PC-3 (cell line): ENCODE data around the gene CHTOP. TPM values are rescaled to one million over a fixed set of nuclear protein-coding genes. Genes with fewer than 3 reads are reported as not detected.

ENCODE experiments used
- ATAC-seq: fragments of 200-7000 bp; cut with Tn5 transposase; 2 replicates; pipeline ENCODE4 v1.9.1; 2020; ENCODE audit warnings: mild to moderate bottlenecking, moderate library complexity
- BruUV-seq: library from RNA; stranded (reverse); fragments of 400-500 nt; replicated peaks from 2 replicates; lab custom pipeline; 2021; lab: Mats Ljungman, UMichigan
- CTCF ChIA-PET: fragments of 300-600 bp; sonication (Branson Sonifier 250); formaldehyde crosslinking; loops from one replicate; lab custom pipeline; 2022; ENCODE audit warnings: antibody characterized with exemption; lab: Charles Lee
- POLR2A ChIA-PET: fragments of 300-600 bp; sonication (Branson Sonifier 250); formaldehyde crosslinking; loops from one replicate; lab custom pipeline; 2022; ENCODE audit warnings: antibody characterized with exemption; ENCODE audit not compliant: unreplicated experiment; lab: Charles Lee
- DNase-seq: peaks from one replicate; pipeline ENCODE4 v3.0.0-alpha.2; 2015
- H2AFZ ChIP-seq: fragments of 300-600 bp; sonication (generic); 2 replicates; pipeline ENCODE4 v1.6.0; 2016; ENCODE audit warnings: antibody characterized with exemption, low read length
- H3F3A ChIP-seq: fragments of 300-600 bp; sonication (generic); one replicate; pipeline ENCODE4 v1.6.0; 2017; ENCODE audit warnings: antibody characterized with exemption, low read length, control low read depth, mild to moderate bottlenecking; ENCODE audit not compliant: unreplicated experiment
- H3K27ac ChIP-seq: fragments of 300-600 bp; sonication (generic); 2 replicates; pipeline ENCODE4 v1.5.1; 2016; ENCODE audit warnings: mild to moderate bottlenecking, low read length
- H3K27me3 ChIP-seq: fragments of 300-600 bp; sonication (generic); 2 replicates; pipeline ENCODE4 v1.6.1; 2016; ENCODE audit warnings: low read length, mixed read lengths
- H3K36me3 ChIP-seq: fragments of 300-600 bp; sonication (generic); 2 replicates; pipeline ENCODE4 v1.6.1; 2016; ENCODE audit warnings: low read depth, mixed run types, low read length, mixed read lengths
- H3K4me1 ChIP-seq: fragments of 300-600 bp; sonication (generic); 2 replicates; pipeline ENCODE4 v1.5.1; 2016; ENCODE audit warnings: low read length; ENCODE audit not compliant: insufficient read depth
- H3K4me2 ChIP-seq: fragments of 300-600 bp; sonication (generic); 2 replicates; pipeline ENCODE4 v1.6.0; 2016; ENCODE audit warnings: low read length
- H3K4me3 ChIP-seq: fragments of 300-600 bp; sonication (generic); 2 replicates; pipeline ENCODE4 v1.5.1; 2016; ENCODE audit warnings: mild to moderate bottlenecking, low read length, mixed read lengths
- H3K79me2 ChIP-seq: fragments of 300-600 bp; sonication (generic); 2 replicates; pipeline ENCODE4 v1.6.1; 2017; ENCODE audit warnings: low read length, mixed read lengths
- H3K9ac ChIP-seq: fragments of 300-600 bp; sonication (generic); 2 replicates; pipeline ENCODE4 v1.6.0; 2016; ENCODE audit warnings: mild to moderate bottlenecking, low read length
- H3K9me2 ChIP-seq: fragments of 300-600 bp; sonication (generic); replicated peaks from 2 replicates; pipeline ENCODE4 v1.6.1; 2016; ENCODE audit warnings: mixed run types, low read length, mixed read lengths
- H3K9me3 ChIP-seq: fragments of 300-600 bp; sonication (generic); 2 replicates; pipeline ENCODE4 v1.6.1; 2016; ENCODE audit warnings: low read length, mixed read lengths
- H4K20me1 ChIP-seq: fragments of 300-600 bp; sonication (generic); 2 replicates; pipeline ENCODE4 v1.6.1; 2016; ENCODE audit warnings: low read length, mixed read lengths
- EZH2 ChIP-seq: fragments of 300-600 bp; sonication (generic); IDR thresholded peaks from one replicate; pipeline ENCODE4 v1.6.1; 2017; ENCODE audit warnings: antibody characterized with exemption, mild to moderate bottlenecking, low read length; ENCODE audit not compliant: unreplicated experiment
- EZH2phosphoT487 ChIP-seq: fragments of 300-600 bp; sonication (generic); IDR thresholded peaks from 2 replicates; pipeline ENCODE4 v1.6.1; 2018; ENCODE audit warnings: mild to moderate bottlenecking, antibody characterized with exemption, low read length, borderline replicate concordance
- intact Hi-C: fragments of 100-400 bp; cut with micrococcal nuclease; formaldehyde crosslinking; loops from 2 replicates; pipeline ENCODE4 v1.9.0; 2023
- total RNA-seq: library from RNA; depleted of rRNA; stranded (reverse); fragments of >200 nt; gene quantifications from 2 replicates; pipeline ENCODE4 v1.2.3, GENCODE V29; 2014
- TF ChIP-seq, protein P1 (sequence below): fragments of 300-600 bp; sonication (generic); conservative IDR thresholded peaks from 2 replicates; pipeline ENCODE4 v1.5.1; 2017; ENCODE audit warnings: antibody characterized with exemption, low read depth, mild to moderate bottlenecking, low read length

CHTOP gene
- total RNA-seq, 1 experiment from 2014 or later, result 101 TPM

DNA sequence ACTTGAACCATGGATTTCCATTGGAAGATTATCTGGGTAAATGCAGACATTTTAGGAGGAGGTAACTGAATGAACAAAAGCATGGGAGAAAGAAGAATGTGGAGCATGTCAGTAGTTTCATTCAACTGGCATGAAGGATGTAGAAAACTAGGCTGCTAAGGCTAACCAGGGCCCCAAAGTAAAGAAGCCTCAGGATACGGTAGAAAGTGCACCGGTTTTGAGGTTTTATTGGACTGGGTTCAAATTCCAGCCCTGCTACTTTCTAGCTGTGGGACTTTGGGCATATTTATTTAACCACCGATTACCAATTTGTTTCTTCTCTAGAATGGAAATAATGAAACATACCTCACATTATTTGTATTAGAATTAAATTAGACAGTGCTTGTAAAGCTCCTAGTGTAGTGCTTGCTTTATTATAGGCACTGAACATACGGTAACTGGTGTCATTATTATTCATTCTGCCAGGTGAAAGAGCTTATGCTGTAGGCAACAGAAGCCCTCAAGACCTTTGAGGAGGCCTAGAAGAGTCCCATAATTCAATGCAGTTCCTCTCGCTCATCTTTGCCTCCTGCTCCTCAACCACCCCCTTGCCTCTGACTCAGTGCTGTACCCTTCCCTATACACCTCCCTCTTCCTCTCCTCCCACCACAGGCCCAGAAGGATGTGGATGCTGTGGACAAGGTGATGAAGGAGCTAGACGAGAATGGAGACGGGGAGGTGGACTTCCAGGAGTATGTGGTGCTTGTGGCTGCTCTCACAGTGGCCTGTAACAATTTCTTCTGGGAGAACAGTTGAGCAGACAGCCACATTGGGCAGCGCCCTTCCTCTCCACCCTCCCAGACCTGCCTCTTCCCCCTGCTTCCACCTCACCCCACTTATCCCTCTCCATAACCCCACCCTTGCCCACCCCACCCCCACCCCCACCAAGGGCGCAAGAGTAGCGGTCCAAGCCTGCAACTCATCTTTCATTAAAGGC is 2.5 kb upstream of the CHTOP start:
- POLR2A ChIA-PET, result no interaction called here
- no peak overlapping the region for H3K27ac ChIP-seq
- H3K4me2 ChIP-seq, result no peak overlapping the region
- ATAC-seq (no peak), DNase-seq (no peak)
- peaks cover 2% of the 10 kb centered on the region for H3K36me3 ChIP-seq
- H3K79me2 ChIP-seq, result peaks cover 37% of the 10 kb centered on the region
- intact Hi-C loops, result no loop called here
- TF ChIP-seq, protein P1, sequence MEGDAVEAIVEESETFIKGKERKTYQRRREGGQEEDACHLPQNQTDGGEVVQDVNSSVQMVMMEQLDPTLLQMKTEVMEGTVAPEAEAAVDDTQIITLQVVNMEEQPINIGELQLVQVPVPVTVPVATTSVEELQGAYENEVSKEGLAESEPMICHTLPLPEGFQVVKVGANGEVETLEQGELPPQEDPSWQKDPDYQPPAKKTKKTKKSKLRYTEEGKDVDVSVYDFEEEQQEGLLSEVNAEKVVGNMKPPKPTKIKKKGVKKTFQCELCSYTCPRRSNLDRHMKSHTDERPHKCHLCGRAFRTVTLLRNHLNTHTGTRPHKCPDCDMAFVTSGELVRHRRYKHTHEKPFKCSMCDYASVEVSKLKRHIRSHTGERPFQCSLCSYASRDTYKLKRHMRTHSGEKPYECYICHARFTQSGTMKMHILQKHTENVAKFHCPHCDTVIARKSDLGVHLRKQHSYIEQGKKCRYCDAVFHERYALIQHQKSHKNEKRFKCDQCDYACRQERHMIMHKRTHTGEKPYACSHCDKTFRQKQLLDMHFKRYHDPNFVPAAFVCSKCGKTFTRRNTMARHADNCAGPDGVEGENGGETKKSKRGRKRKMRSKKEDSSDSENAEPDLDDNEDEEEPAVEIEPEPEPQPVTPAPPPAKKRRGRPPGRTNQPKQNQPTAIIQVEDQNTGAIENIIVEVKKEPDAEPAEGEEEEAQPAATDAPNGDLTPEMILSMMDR, result no peak
- TF ChIP-seq EZH2, result no peak
- TF ChIP-seq EZH2phosphoT487, result no peak
- H2AFZ ChIP-seq, result no peak overlapping the region
- CTCF ChIA-PET, result no interaction called here
- H3K9me2 ChIP-seq, result no peaks in the 10 kb centered on the region
- no TSS peak for BruUV-seq
- H3K9ac ChIP-seq, result no peak overlapping the region
- no peaks in the 10 kb centered on the region for H3K27me3 ChIP-seq
- H3F3A ChIP-seq, result no peaks in the 10 kb centered on the region
- H3K4me3 ChIP-seq, result no peak overlapping the region
- peaks cover 27% of the 10 kb centered on the region for H3K4me1 ChIP-seq
- peaks cover 10% of the 10 kb centered on the region; the same call in 1 of the 2 replicates for H4K20me1 ChIP-seq
- H3K9me3 ChIP-seq, result no peaks in the 10 kb centered on the region

DNA sequence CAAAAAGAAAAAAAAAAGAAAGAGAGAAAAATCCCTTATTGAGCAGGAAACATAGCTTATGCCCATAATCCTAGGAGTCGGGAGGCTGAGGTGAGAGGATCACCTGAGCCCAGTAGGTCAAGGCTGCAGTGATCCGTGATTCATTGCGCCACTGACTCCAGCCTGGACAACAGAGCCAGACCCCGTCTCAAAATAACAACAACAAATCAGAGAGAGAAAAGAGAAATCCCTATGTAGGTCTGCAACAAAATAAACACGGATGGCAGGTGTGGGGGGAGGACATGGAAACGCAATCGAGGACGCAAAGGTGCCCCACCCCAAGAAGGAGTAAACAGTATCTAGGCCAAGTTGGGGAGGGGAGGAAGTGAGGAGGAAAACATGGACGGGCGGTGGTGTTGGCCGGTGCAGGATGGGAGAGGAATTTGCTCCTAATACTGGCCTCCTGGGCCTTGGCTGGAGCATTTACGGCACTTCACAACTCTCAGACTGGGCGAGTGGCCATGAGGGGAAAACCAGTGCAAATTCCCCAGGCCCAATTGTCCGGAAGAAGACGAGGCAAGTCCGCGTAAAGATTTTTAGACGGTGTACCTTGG is 609 bp upstream of the CHTOP start:
- H3K4me1 ChIP-seq, result peaks cover 18% of the 10 kb centered on the region
- peak overlapping the region; percentile 94 for H3K4me2 ChIP-seq
- H3K9me3 ChIP-seq, result no peaks in the 10 kb centered on the region
- intact Hi-C loops, result no loop called here
- H2AFZ ChIP-seq, result peak overlapping the region; percentile 66
- peaks cover 20% of the 10 kb centered on the region for H3K36me3 ChIP-seq
- peaks cover 4% of the 10 kb centered on the region for H3F3A ChIP-seq
- peaks cover 17% of the 10 kb centered on the region; the same call in 1 of the 2 replicates for H4K20me1 ChIP-seq
- ATAC-seq (peak; percentile 21), DNase-seq (peak; percentile 39)
- ChIA-PET CTCF (interaction anchor here (0.5 to 2.5 kb wide), 7 partner anchors 19 to 289 kb away, joined by 3 to 25 read pairs (median 5); partner anchors contain the start of genes GATAD2B and S100A16), POLR2A (interaction anchor here (0.6 to 1.5 kb wide), 15 partner anchors 10 to 101 kb away, joined by 3 to 20 read pairs (median 7); partner anchors contain the start of genes INTS3, S100A14, S100A16 and S100A6)
- no peaks in the 10 kb centered on the region for H3K27me3 ChIP-seq
- H3K9ac ChIP-seq, result peak overlapping the region; percentile 99
- TF ChIP-seq, protein P1, result no peak
- no peak for TF ChIP-seq EZH2phosphoT487
- no peak for TF ChIP-seq EZH2
- H3K27ac ChIP-seq, result peak overlapping the region; percentile 97
- no peaks in the 10 kb centered on the region for H3K9me2 ChIP-seq
- H3K4me3 ChIP-seq, result peak overlapping the region; percentile 83
- BruUV-seq, result no TSS peak
- peaks cover 49% of the 10 kb centered on the region for H3K79me2 ChIP-seq
